Lower leg skin (tissue), 3 donors: ENCODE data around the gene HLA-DOA.

Experiments used
- POLR2A ChIP-seq, 2 donors: fragments of 450-650 bp; IDR thresholded peaks; one replicate each; pipeline ENCODE4 v1.6.1; 2016 to 2017; ENCODE audit warnings: antibody characterized with exemption in 2 of 2, mild to moderate bottlenecking in 1 of 2, moderate library complexity in 1 of 2
- TF ChIP-seq, protein P1 (sequence below), 3 donors: fragments of 450-650 bp; IDR thresholded peaks; one replicate each; pipeline ENCODE4 v1.5.1; 2016; ENCODE audit warnings: antibody characterized with exemption in 3 of 3, mild to moderate bottlenecking in 3 of 3, moderate library complexity in 2 of 3

DNA sequence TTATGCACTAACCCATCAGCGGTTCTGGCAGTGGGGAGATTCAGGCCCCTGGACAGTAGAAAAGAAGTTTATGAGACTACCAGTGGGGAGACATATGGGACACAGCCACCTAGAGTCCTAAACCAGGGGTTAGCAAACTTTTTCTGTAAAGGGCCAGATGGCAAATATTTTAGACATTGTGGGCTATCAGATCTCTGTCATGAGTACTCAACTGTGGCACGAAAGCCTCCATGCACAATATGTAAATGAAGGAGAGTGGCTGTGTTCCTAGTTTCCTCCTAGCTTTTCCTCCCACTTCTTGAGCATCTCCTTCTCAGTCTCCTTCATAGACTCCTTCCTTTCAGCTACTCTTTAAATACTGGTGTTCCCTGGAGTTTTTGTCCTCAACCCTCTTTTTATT, 53.2 kb downstream of the HLA-DOA start:
- TF ChIP-seq, protein P1, sequence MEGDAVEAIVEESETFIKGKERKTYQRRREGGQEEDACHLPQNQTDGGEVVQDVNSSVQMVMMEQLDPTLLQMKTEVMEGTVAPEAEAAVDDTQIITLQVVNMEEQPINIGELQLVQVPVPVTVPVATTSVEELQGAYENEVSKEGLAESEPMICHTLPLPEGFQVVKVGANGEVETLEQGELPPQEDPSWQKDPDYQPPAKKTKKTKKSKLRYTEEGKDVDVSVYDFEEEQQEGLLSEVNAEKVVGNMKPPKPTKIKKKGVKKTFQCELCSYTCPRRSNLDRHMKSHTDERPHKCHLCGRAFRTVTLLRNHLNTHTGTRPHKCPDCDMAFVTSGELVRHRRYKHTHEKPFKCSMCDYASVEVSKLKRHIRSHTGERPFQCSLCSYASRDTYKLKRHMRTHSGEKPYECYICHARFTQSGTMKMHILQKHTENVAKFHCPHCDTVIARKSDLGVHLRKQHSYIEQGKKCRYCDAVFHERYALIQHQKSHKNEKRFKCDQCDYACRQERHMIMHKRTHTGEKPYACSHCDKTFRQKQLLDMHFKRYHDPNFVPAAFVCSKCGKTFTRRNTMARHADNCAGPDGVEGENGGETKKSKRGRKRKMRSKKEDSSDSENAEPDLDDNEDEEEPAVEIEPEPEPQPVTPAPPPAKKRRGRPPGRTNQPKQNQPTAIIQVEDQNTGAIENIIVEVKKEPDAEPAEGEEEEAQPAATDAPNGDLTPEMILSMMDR (IDR thresholded peaks at IDR 0.05) = no peak
- no peak for TF ChIP-seq POLR2A (IDR thresholded peaks at IDR 0.05)
